HEK293 (cell line): ENCODE results near the gene CALML3.

ENCODE experiments used
- CTCF ChIA-PET: fragments of 350-600 bp; formaldehyde crosslinking; extraction: SDS; loops from one replicate; lab custom pipeline; 2021; ENCODE audit warnings: antibody characterized with exemption; lab: Yijun Ruan, JAX
- POLR2A ChIA-PET: fragments of 300-600 bp; formaldehyde crosslinking; extraction: SDS; loops from one replicate; lab custom pipeline; 2020; ENCODE audit warnings: antibody characterized with exemption, inconsistent platforms; lab: Yijun Ruan, JAX
- H3K27ac ChIP-seq: fragments of 200-500 bp; sonication (Bioruptor generic); 2 replicates; pipeline ENCODE4 v1.5.1; 2014; ENCODE audit warnings: low read depth, low read length, control low read depth, inconsistent platforms; ENCODE audit errors: extremely low read depth
- H3K36me3 ChIP-seq, 2 experiments: fragments of 200-500 bp in 1 of 2; sonication (Bioruptor generic) in 1 of 2; 1 replicate in 1 of 2; 2 replicates in 1 of 2; pipeline ENCODE4 v1.5.1; 2014 to 2017; ENCODE audit warnings: inconsistent platforms in 2 of 2, low read length in 2 of 2; ENCODE audit not compliant: control insufficient read depth in 2 of 2, insufficient read depth in 1 of 2
- H3K4me1 ChIP-seq: fragments of 200-500 bp; sonication (Bioruptor generic); 2 replicates; pipeline ENCODE4 v1.5.1; 2014; ENCODE audit warnings: mild to moderate bottlenecking, low read length, inconsistent platforms; ENCODE audit not compliant: control insufficient read depth, insufficient read depth
- H3K4me3 ChIP-seq: 2 replicates; pipeline ENCODE4 v1.5.1; 2011; ENCODE audit warnings: low read depth, mild to moderate bottlenecking, control low read depth, low read length, moderate library complexity
- H3K9me3 ChIP-seq: fragments of 200-500 bp; sonication (Bioruptor generic); 2 replicates; pipeline ENCODE4 v1.5.1; 2014; ENCODE audit warnings: low read depth, low read length, inconsistent platforms; ENCODE audit not compliant: control insufficient read depth, insufficient read depth
- GLIS1 ChIP-seq: fragments of 450-650 bp; formaldehyde crosslinking; IDR thresholded peaks from 2 replicates; pipeline ENCODE4 v1.5.1; 2016; ENCODE audit warnings: missing biosample characterization, missing genetic modification characterization
- GLIS2 ChIP-seq: fragments of 450-650 bp; formaldehyde crosslinking; IDR thresholded peaks from 2 replicates; pipeline ENCODE4 v1.5.1; 2016; ENCODE audit warnings: missing biosample characterization, missing genetic modification characterization
- PRDM1 ChIP-seq: fragments of 450-650 bp; formaldehyde crosslinking; IDR thresholded peaks from 2 replicates; pipeline ENCODE4; 2016; ENCODE audit warnings: missing biosample characterization, missing genetic modification characterization
- ZBTB8A ChIP-seq: fragments of 450-650 bp; formaldehyde crosslinking; IDR thresholded peaks from 2 replicates; pipeline ENCODE4 v1.5.1; 2016; ENCODE audit warnings: missing biosample characterization, missing genetic modification characterization
- ZFP37 ChIP-seq: fragments of 450-650 bp; formaldehyde crosslinking; IDR thresholded peaks from 2 replicates; pipeline ENCODE4 v1.5.1; 2016; ENCODE audit warnings: missing biosample characterization, missing genetic modification characterization
- ZFP69B ChIP-seq: fragments of 450-650 bp; formaldehyde crosslinking; IDR thresholded peaks from 2 replicates; pipeline ENCODE4 v1.5.1; 2016; ENCODE audit warnings: missing biosample characterization, missing genetic modification characterization
- ZIC2 ChIP-seq: fragments of 450-650 bp; formaldehyde crosslinking; IDR thresholded peaks from 2 replicates; pipeline ENCODE4 v1.5.1; 2016; ENCODE audit warnings: missing biosample characterization, missing genetic modification characterization
- ZNF10 ChIP-seq: fragments of 450-650 bp; formaldehyde crosslinking; IDR thresholded peaks from 2 replicates; pipeline ENCODE4 v1.5.1; 2017; ENCODE audit warnings: missing biosample characterization, missing genetic modification characterization
- ZNF184 ChIP-seq: fragments of 450-650 bp; IDR thresholded peaks from 2 replicates; pipeline ENCODE4 v1.5.1; 2018; ENCODE audit warnings: missing biosample characterization, mild to moderate bottlenecking, missing genetic modification characterization
- ZNF202 ChIP-seq: fragments of 450-650 bp; formaldehyde crosslinking; IDR thresholded peaks from 2 replicates; pipeline ENCODE4 v1.5.1; 2016; ENCODE audit warnings: missing biosample characterization, missing genetic modification characterization, borderline replicate concordance
- ZNF266 ChIP-seq: fragments of 450-650 bp; formaldehyde crosslinking; IDR thresholded peaks from 2 replicates; pipeline ENCODE4 v1.5.1; 2016; ENCODE audit warnings: missing biosample characterization, missing genetic modification characterization, low read depth
- ZNF341 ChIP-seq: fragments of 450-650 bp; formaldehyde crosslinking; IDR thresholded peaks from 2 replicates; pipeline ENCODE4; 2016; ENCODE audit warnings: low read depth, missing biosample characterization, missing genetic modification characterization
- ZNF366 ChIP-seq: fragments of 450-650 bp; formaldehyde crosslinking; conservative IDR thresholded peaks from 2 replicates; pipeline ENCODE4 v1.5.1; 2016; ENCODE audit warnings: missing biosample characterization, missing genetic modification characterization
- ZNF48 ChIP-seq: fragments of 450-650 bp; formaldehyde crosslinking; IDR thresholded peaks from 2 replicates; pipeline ENCODE4 v1.5.1; 2016; ENCODE audit warnings: missing biosample characterization, missing genetic modification characterization
- ZNF501 ChIP-seq: fragments of 450-650 bp; formaldehyde crosslinking; IDR thresholded peaks from 2 replicates; pipeline ENCODE4 v1.5.1; 2016; ENCODE audit warnings: missing biosample characterization, missing genetic modification characterization
- ZNF596 ChIP-seq: fragments of 450-650 bp; IDR thresholded peaks from 2 replicates; pipeline ENCODE4 v1.5.0; 2018; ENCODE audit warnings: missing biosample characterization, mild to moderate bottlenecking, missing genetic modification characterization, moderate library complexity
- ZNF600 ChIP-seq: fragments of 450-650 bp; formaldehyde crosslinking; IDR thresholded peaks from 2 replicates; pipeline ENCODE4 v1.5.1; 2016; ENCODE audit warnings: missing biosample characterization, missing genetic modification characterization
- ZNF658 ChIP-seq: fragments of 450-650 bp; formaldehyde crosslinking; IDR thresholded peaks from 2 replicates; pipeline ENCODE4; 2016; ENCODE audit warnings: missing biosample characterization, missing genetic modification characterization
- TF ChIP-seq, protein P1 (sequence below): sonication (generic); formaldehyde crosslinking; IDR thresholded peaks from 2 replicates; pipeline ENCODE4 v1.8.1; 2022; ENCODE audit warnings: mild to moderate bottlenecking, moderate library complexity, missing genetic modification reagents
- TF ChIP-seq, protein P2 (sequence below): fragments of 450-650 bp; formaldehyde crosslinking; IDR thresholded peaks from 2 replicates; pipeline ENCODE4 v1.5.1; 2016; ENCODE audit warnings: missing biosample characterization, missing genetic modification characterization
- TF ChIP-seq, protein P3 (sequence below): fragments of 450-650 bp; formaldehyde crosslinking; IDR thresholded peaks from 2 replicates; pipeline ENCODE4 v1.5.1; 2016; ENCODE audit warnings: missing biosample characterization, missing genetic modification characterization

CALML3 gene

DNA sequence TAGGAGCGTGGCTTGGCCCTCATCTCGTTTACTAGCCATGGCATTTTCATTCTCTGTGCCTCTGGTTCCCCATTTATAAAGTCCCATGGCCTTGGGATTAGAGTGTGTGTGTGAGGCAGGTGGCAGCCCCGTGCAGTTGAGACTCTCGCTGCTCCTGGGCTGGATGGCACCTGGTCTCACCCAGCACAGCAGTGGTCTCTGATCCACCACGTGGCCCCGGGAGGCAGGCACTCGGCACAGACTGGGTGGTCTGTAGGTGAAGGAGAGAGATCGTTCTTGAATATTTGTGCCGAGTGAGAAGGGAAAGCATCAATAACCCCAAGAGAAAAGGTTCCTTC lies 50.4 kb downstream of the CALML3 start (continued):
- TF ChIP-seq ZNF266 (tag by site-specific recombination): no peak
- TF ChIP-seq, protein P1, sequence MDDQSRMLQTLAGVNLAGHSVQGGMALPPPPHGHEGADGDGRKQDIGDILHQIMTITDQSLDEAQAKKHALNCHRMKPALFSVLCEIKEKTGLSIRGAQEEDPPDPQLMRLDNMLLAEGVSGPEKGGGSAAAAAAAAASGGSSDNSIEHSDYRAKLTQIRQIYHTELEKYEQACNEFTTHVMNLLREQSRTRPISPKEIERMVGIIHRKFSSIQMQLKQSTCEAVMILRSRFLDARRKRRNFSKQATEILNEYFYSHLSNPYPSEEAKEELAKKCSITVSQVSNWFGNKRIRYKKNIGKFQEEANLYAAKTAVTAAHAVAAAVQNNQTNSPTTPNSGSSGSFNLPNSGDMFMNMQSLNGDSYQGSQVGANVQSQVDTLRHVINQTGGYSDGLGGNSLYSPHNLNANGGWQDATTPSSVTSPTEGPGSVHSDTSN (CRISPR knock-in tag): no peak

DNA sequence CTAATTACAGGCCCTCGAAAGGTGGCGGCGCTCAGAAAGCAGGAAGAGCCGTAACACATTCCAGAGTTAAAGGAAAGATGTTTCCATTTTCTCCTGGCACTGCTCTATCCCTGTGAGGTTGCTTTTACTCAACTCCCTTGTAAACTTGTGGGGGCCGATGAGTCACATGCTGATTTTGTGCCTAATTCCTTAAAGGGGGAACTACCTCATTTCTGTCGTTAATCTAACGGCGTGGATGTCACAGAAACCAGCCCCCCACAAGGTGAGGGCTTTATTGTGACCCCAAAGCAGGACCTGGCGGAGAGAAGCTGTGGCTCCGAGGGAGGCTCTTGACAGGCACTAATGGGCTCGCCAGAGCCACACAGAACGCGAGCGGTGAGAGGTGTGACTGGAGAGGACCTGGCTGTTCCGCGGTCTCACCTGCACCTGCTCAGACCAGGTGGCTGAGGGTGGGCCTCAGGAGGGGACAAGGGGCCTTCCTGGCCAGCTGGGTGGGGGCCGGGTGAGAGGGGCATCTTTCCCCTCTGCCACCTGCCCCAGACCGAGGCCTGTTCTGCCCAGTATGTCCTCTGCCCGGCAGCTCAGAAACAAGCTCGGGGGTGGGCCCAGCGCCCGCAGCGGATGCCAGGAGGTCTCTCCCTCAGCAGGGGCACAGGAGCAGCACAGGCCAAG lies 50.9 kb downstream of the CALML3 start:
- H3K4me3 ChIP-seq: no peak overlapping the region
- no peaks in the 10 kb centered on the region for H3K36me3 ChIP-seq
- POLR2A ChIA-PET: no interaction called here
- CTCF ChIA-PET: interaction anchor here (0.6 to 1.2 kb wide), 2 partner anchors 12 to 77 kb away, joined by 3 to 4 read pairs; no protein-coding TSS in a partner anchor
- H3K27ac ChIP-seq: no peak overlapping the region
- TF ChIP-seq, protein P2, sequence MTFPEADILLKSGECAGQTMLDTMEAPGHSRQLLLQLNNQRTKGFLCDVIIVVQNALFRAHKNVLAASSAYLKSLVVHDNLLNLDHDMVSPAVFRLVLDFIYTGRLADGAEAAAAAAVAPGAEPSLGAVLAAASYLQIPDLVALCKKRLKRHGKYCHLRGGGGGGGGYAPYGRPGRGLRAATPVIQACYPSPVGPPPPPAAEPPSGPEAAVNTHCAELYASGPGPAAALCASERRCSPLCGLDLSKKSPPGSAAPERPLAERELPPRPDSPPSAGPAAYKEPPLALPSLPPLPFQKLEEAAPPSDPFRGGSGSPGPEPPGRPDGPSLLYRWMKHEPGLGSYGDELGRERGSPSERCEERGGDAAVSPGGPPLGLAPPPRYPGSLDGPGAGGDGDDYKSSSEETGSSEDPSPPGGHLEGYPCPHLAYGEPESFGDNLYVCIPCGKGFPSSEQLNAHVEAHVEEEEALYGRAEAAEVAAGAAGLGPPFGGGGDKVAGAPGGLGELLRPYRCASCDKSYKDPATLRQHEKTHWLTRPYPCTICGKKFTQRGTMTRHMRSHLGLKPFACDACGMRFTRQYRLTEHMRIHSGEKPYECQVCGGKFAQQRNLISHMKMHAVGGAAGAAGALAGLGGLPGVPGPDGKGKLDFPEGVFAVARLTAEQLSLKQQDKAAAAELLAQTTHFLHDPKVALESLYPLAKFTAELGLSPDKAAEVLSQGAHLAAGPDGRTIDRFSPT (tag by site-specific recombination): 0 out of 2 replicates have a peak, but pooled peaks have one; percentile 16
- no peak for TF ChIP-seq ZNF184 (tag by site-specific recombination)
- peak; percentile 70 for TF ChIP-seq ZFP69B
- TF ChIP-seq ZNF658 (tag by site-specific recombination): no peak
- peak; percentile 82 for TF ChIP-seq ZNF10 (tag by site-specific recombination)
- TF ChIP-seq ZNF501 (tag by site-specific recombination): no peak
- peak; percentile 69 for TF ChIP-seq ZNF600 (tag by site-specific recombination)
- peak; percentile 25; the same call in 1 of the 2 replicates for TF ChIP-seq ZNF341 (tag by site-specific recombination)
- peak; percentile 90 for TF ChIP-seq GLIS1 (tag by site-specific recombination)
- 0 out of 2 replicates have a peak, but pooled peaks have one; percentile 26 for TF ChIP-seq GLIS2 (tag by site-specific recombination)
- TF ChIP-seq, protein P3, sequence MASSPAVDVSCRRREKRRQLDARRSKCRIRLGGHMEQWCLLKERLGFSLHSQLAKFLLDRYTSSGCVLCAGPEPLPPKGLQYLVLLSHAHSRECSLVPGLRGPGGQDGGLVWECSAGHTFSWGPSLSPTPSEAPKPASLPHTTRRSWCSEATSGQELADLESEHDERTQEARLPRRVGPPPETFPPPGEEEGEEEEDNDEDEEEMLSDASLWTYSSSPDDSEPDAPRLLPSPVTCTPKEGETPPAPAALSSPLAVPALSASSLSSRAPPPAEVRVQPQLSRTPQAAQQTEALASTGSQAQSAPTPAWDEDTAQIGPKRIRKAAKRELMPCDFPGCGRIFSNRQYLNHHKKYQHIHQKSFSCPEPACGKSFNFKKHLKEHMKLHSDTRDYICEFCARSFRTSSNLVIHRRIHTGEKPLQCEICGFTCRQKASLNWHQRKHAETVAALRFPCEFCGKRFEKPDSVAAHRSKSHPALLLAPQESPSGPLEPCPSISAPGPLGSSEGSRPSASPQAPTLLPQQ (tag by site-specific recombination): peak; percentile 65
- no peak for TF ChIP-seq ZFP37 (tag by site-specific recombination)
- H3K9me3 ChIP-seq: no peaks in the 10 kb centered on the region
- 0 out of 2 replicates have a peak, but pooled peaks cover 3% of the 10 kb centered on the region for H3K4me1 ChIP-seq

DNA sequence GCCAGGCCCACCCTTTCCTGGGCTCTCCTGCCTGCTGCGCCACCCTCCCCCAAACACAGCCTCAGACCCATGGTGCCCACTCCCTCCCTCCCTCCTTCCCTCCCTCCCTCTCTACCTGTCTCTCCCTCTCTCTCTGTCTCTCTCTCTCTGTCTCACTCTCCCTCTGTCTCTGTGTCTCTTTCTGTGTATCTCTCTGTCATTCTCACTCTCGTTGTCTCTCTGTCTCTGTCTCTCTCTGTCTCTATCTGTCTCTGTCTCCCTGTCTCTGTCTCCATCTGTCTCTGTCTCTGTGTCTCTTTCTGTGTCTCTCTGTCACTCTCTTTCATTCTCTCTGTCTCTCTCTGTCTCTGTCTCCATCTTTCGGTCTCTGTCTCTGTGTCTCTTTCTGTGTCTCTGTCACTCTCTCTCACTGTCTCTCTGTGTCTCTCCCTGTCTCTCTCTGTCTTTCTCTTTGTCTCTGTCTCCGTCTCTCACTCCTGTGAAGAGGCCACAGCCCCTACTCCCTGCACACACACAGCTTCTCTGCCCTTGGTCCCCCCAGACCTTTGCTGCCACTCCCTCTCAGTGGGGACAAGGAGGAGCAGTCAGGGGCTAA lies 51.5 kb downstream of the CALML3 start:
- POLR2A ChIA-PET: no interaction called here

More for the DNA sequence above, 51.5 kb downstream of the CALML3 start:
- CTCF ChIA-PET: interaction anchor here (0.6 to 1.2 kb wide), 2 partner anchors 11 to 133 kb away, joined by 3 read pairs; no protein-coding TSS in a partner anchor
- TF ChIP-seq ZNF596 (tag by site-specific recombination) (peak; percentile 67), ZNF366 (peak; percentile 84), ZBTB8A (no peak), ZNF202 (tag by site-specific recombination) (peak; percentile 78; the same call in 1 of the 2 replicates), PRDM1 (tag by site-specific recombination) (peak; percentile 64), ZNF48 (tag by site-specific recombination) (peak; percentile 71; the same call in 1 of the 2 replicates), ZNF266 (tag by site-specific recombination) (peak; percentile 14; the same call in 1 of the 2 replicates), ZIC2 (tag by site-specific recombination) (no peak; the same call in 1 of the 2 replicates)
- H3K4me1 ChIP-seq: 0 out of 2 replicates have a peak, but pooled peaks cover 3% of the 10 kb centered on the region
- H3K36me3 ChIP-seq: no peaks in the 10 kb centered on the region
- no peak overlapping the region for H3K4me3 ChIP-seq
- H3K9me3 ChIP-seq: no peaks in the 10 kb centered on the region
- no peak overlapping the region for H3K27ac ChIP-seq
